Testis (tissue), 3 donors: ENCODE results near the gene DOK1. TPM values are rescaled to one million over a fixed set of nuclear protein-coding genes. Genes with fewer than 3 reads are reported as not detected.

ENCODE experiments used
- DNase-seq: peaks from one replicate; pipeline ENCODE4 v3.0.0-alpha.2; 2019
- H3K27ac ChIP-seq, 2 donors: fragments of 200-600 bp; sonication (generic); one replicate each; pipeline ENCODE4 v1.5.1; 2019
- H3K27me3 ChIP-seq: fragments of 200-600 bp; sonication (generic); one replicate; pipeline ENCODE4 v1.5.1; 2019
- H3K36me3 ChIP-seq: fragments of 200-600 bp; sonication (generic); one replicate; pipeline ENCODE4 v1.5.1; 2017; ENCODE audit warnings: low read depth; ENCODE audit errors: missing control alignments
- H3K4me1 ChIP-seq: fragments of 200-600 bp; sonication (generic); one replicate; pipeline ENCODE4 v1.5.1; 2019
- H3K4me3 ChIP-seq, 2 donors: fragments of 200-600 bp; sonication (generic); one replicate each; pipeline ENCODE4 v1.5.1; 2017 to 2019
- H3K9me3 ChIP-seq: fragments of 200-600 bp; sonication (generic); one replicate; pipeline ENCODE4 v1.5.1; 2017
- CTCF ChIP-seq, 3 experiments: fragments of 450-650 bp in 2 of 3; fragments of 200-600 bp in 1 of 3; sonication (generic) in 1 of 3; IDR thresholded peaks; one replicate each; pipeline ENCODE4 v1.5.1; 2016 to 2019; ENCODE audit warnings: antibody characterized with exemption in 3 of 3, mild to moderate bottlenecking in 2 of 3, moderate library complexity in 1 of 3
- POLR2A ChIP-seq: fragments of 450-650 bp; IDR thresholded peaks from one replicate; pipeline ENCODE4 v1.6.1; 2017; ENCODE audit warnings: antibody characterized with exemption, mild to moderate bottlenecking, moderate library complexity
- WGBS, 2 donors: methylation state at CpG; one replicate each; pipeline ENCODE4 v1.1.5; 2018; 5-methylcytosine and 5-hydroxymethylcytosine counted together
- intact Hi-C: fragments of 100-400 bp; cut with DNase I; formaldehyde crosslinking; loops from one replicate; pipeline ENCODE4 v1.15.1; 2023; ENCODE audit warnings: low total_unique reads
- polyA plus RNA-seq: library from polyadenylated mRNA; stranded (reverse); fragments of 350-450 nt; fragmentation: Illumina TruSeq; extraction: RNeasy Lipid Tissue Mini Kit (QIAGEN cat#74804); gene quantifications from one replicate; pipeline ENCODE4 v1.2.3, GENCODE V29; 2014; ENCODE audit warnings: low read depth, low replicate concordance; ENCODE audit not compliant: insufficient read depth
- total RNA-seq, 2 donors: library from RNA; depleted of rRNA; stranded (reverse); fragments of >200 nt; gene quantifications; one replicate each; pipeline ENCODE4 v1.2.3, GENCODE V29; 2016

The DOK1 gene
- total and polyA plus RNA-seq, 3 donors from 2014 or later, result 9.3 to 19.3 (median 11.2) TPM

- Histone ChIP-seq H3K4me3 (no peak overlapping the region), H3K9me3 (no peaks in the 10 kb centered on the region), H3K4me1 (no peaks in the 10 kb centered on the region), H3K36me3 (no peaks in the 10 kb centered on the region), H3K27ac (no peak overlapping the region), H3K27me3 (no peaks in the 10 kb centered on the region)
- TF ChIP-seq POLR2A (no peak), CTCF (IDR thresholded peaks at IDR 0.05) (no peak)
- WGBS, 2 donors, result 63 to 70% methylated on average over 7 of the region's 7 CpGs
- intact Hi-C loops, result no loop called here
- DNase-seq, result no peak
Observed at GRCh38 chr2:74573747-74574562, 19.4 kb downstream of the DOK1 start.

- no peaks in the 10 kb centered on the region for H3K9me3 ChIP-seq
- no peak for TF ChIP-seq CTCF (IDR thresholded peaks at IDR 0.05)
- TF ChIP-seq POLR2A, result no peak
- H3K4me1 ChIP-seq, result no peaks in the 10 kb centered on the region
- H3K36me3 ChIP-seq, result no peaks in the 10 kb centered on the region
- intact Hi-C loops, result no loop called here
- no peaks in the 10 kb centered on the region for H3K27me3 ChIP-seq
- 81 to 91% methylated on average over 4 of the region's 4 CpGs for WGBS, 2 donors
- DNase-seq, result no peak
- H3K4me3 ChIP-seq, result no peak overlapping the region
- H3K27ac ChIP-seq, result no peak overlapping the region
Observed at GRCh38 chr2:74575320-74575719, 20.8 kb downstream of the DOK1 start.

GRCh38 chr2:74576211-74576862, 21.8 kb downstream of the DOK1 start:
- Histone ChIP-seq H3K27me3 (no peaks in the 10 kb centered on the region), H3K4me3 (no peak overlapping the region), H3K27ac (no peak overlapping the region), H3K36me3 (no peaks in the 10 kb centered on the region), H3K9me3 (no peaks in the 10 kb centered on the region), H3K4me1 (no peaks in the 10 kb centered on the region)
- no peak for DNase-seq
- intact Hi-C loops, result no loop called here
- WGBS, 2 donors, result 71 to 80% methylated on average over 7 of the region's 7 CpGs
- TF ChIP-seq POLR2A, result no peak

- Histone ChIP-seq H3K36me3 (no peaks in the 10 kb centered on the region), H3K4me3 (no peak overlapping the region), H3K4me1 (no peaks in the 10 kb centered on the region), H3K27me3 (no peaks in the 10 kb centered on the region), H3K9me3 (no peaks in the 10 kb centered on the region), H3K27ac (no peak overlapping the region)
- intact Hi-C loops, result no loop called here
- DNase-seq, result no peak
- TF ChIP-seq POLR2A (no peak), CTCF (IDR thresholded peaks at IDR 0.05) (no peak)
- 33% methylated on average over 1 of the region's 1 CpG for WGBS, 2 donors
Observed at GRCh38 chr2:74576863-74577229, 22.3 kb downstream of the DOK1 start.

- H3K36me3 ChIP-seq, result no peaks in the 10 kb centered on the region
- no peaks in the 10 kb centered on the region for H3K27me3 ChIP-seq
- H3K27ac ChIP-seq, result no peak overlapping the region
- no peaks in the 10 kb centered on the region for H3K4me1 ChIP-seq
- H3K9me3 ChIP-seq, result no peaks in the 10 kb centered on the region
- DNase-seq, result no peak
- 62 to 71% methylated on average over 2 of the region's 2 CpGs for WGBS, 2 donors
- no peak overlapping the region for H3K4me3 ChIP-seq
- no peak for TF ChIP-seq POLR2A
- no peak for TF ChIP-seq CTCF (IDR thresholded peaks at IDR 0.05)
- intact Hi-C loops, result no loop called here
Observed at GRCh38 chr2:74577448-74577847, 22.9 kb downstream of the DOK1 start.
